Endodermal cell (in vitro differentiated cells): ENCODE data around the gene ZNF84. TPM values are rescaled to one million over a fixed set of nuclear protein-coding genes. Genes with fewer than 3 reads are reported as not detected.

Experiments
- DNase-seq: peaks from one replicate; pipeline ENCODE4 v3.0.0-alpha.2; 2017
- H3K27ac ChIP-seq: 2 replicates; pipeline ENCODE4 v1.5.1; 2013; ENCODE audit warnings: mild to moderate bottlenecking, low read depth, low read length, moderate library complexity
- H3K27me3 ChIP-seq: 2 replicates; pipeline ENCODE4 v1.6.1; 2013; ENCODE audit warnings: mild to moderate bottlenecking, low read length, moderate library complexity; ENCODE audit not compliant: insufficient read depth, control insufficient read depth, poor library complexity, severe bottlenecking
- H3K36me3 ChIP-seq: 2 replicates; pipeline ENCODE4 v1.7.0; 2013; ENCODE audit warnings: mild to moderate bottlenecking, low read length, moderate library complexity; ENCODE audit not compliant: control insufficient read depth, insufficient read depth
- H3K4me1 ChIP-seq: one replicate; pipeline ENCODE4 v1.7.0; 2013; ENCODE audit warnings: low read length; ENCODE audit not compliant: control insufficient read depth, insufficient read depth
- H3K4me3 ChIP-seq: 2 replicates; pipeline ENCODE4 v1.5.1; 2013; ENCODE audit warnings: mild to moderate bottlenecking, low read length, moderate library complexity
- H3K9ac ChIP-seq: 2 replicates; pipeline ENCODE4 v1.6.1; 2013; ENCODE audit warnings: mild to moderate bottlenecking, low read length, moderate library complexity; ENCODE audit not compliant: poor library complexity, severe bottlenecking; ENCODE audit errors: extremely low read depth
- H3K9me3 ChIP-seq: 2 replicates; pipeline ENCODE4 v1.6.1; 2013; ENCODE audit warnings: mild to moderate bottlenecking, low read length, moderate library complexity; ENCODE audit not compliant: control insufficient read depth
- H3K27ac Mint-ChIP-seq: 2 replicates; pipeline ENCODE4 v1.8.0; 2020; ENCODE audit warnings: mixed read lengths
- H3K27me3 Mint-ChIP-seq: 2 replicates; pipeline ENCODE4 v1.8.0; 2021; ENCODE audit warnings: mild to moderate bottlenecking, mixed read lengths; ENCODE audit not compliant: insufficient read depth
- H3K36me3 Mint-ChIP-seq: 2 replicates; pipeline ENCODE4 v1.8.0; 2020; ENCODE audit warnings: low read depth, mixed read lengths
- H3K4me1 Mint-ChIP-seq: 2 replicates; pipeline ENCODE4 v1.8.0; 2020; ENCODE audit warnings: mixed read lengths
- H3K4me3 Mint-ChIP-seq: 2 replicates; pipeline ENCODE4 v1.8.0; 2020; ENCODE audit warnings: mild to moderate bottlenecking, moderate library complexity, mixed read lengths
- H3K9me3 Mint-ChIP-seq: 2 replicates; pipeline ENCODE4 v1.8.0; 2020; ENCODE audit warnings: mild to moderate bottlenecking, mixed read lengths
- CTCF ChIP-seq: fragments of 200-600 bp; sonication (generic); conservative IDR thresholded peaks from 2 replicates; pipeline ENCODE4 v1.5.0; 2021; ENCODE audit warnings: antibody characterized with exemption, mild to moderate bottlenecking
- WGBS, 2 experiments: methylation state at CpG; one replicate each; pipeline versions ENCODE4 v1.1.5 to v1.1.7; 2013; ENCODE audit warnings: missing lambda C conversion rate in 2 of 2, mixed read lengths in 1 of 2; ENCODE audit not compliant: insufficient coverage in 1 of 2, insufficient read length in 1 of 2; 5-methylcytosine and 5-hydroxymethylcytosine counted together
- total RNA-seq, 2 donors: library from RNA; stranded (reverse); fragmentation: NEBNext Ultra II Directional in 1 of 2; extraction: Animal tissue kit (Norgen Biotek cat#: 25700) in 1 of 2; gene quantifications; 2 replicates in 1 of 2; 3 replicates in 1 of 2; pipeline ENCODE4 v1.2.1, GENCODE V29; 2021

Gene ZNF84
- total RNA-seq, 2 donors from 2014 or later = 50.2 to 52.6 TPM

GRCh38 chr12:133061954-133062353, 24.6 kb downstream of the ZNF84 start:
- H3K9me3 Mint-ChIP-seq = peaks cover 100% of the 10 kb centered on the region
- Histone ChIP-seq H3K9ac (no peak overlapping the region), H3K36me3 (peaks cover 59% of the 10 kb centered on the region), H3K4me1 (no peaks in the 10 kb centered on the region), H3K9me3 (peaks cover 100% of the 10 kb centered on the region), H3K27ac (no peak overlapping the region), H3K27me3 (no peaks in the 10 kb centered on the region), H3K4me3 (peak overlapping the region; percentile 71)
- H3K4me3 Mint-ChIP-seq = no peak overlapping the region
- no peaks in the 10 kb centered on the region for H3K4me1 Mint-ChIP-seq
- peaks cover 58% of the 10 kb centered on the region for H3K36me3 Mint-ChIP-seq
- no peak for DNase-seq
- no peak overlapping the region for H3K27ac Mint-ChIP-seq
- TF ChIP-seq CTCF = no peak
- peaks cover 3% of the 10 kb centered on the region for H3K27me3 Mint-ChIP-seq
- WGBS, 2 experiments = 89 to 100% methylated on average over 1 of the region's 1 CpG

GRCh38 chr12:133063556-133063955, 26.2 kb downstream of the ZNF84 start:
- Histone ChIP-seq H3K36me3 (peaks cover 43% of the 10 kb centered on the region), H3K27me3 (no peaks in the 10 kb centered on the region), H3K9me3 (peaks cover 94% of the 10 kb centered on the region), H3K4me3 (peak overlapping the region; percentile 44), H3K27ac (no peak overlapping the region), H3K4me1 (no peaks in the 10 kb centered on the region), H3K9ac (no peak overlapping the region)
- no peak for DNase-seq
- Mint-ChIP-seq H3K4me3 (no peak overlapping the region), H3K27me3 (peaks cover 3% of the 10 kb centered on the region), H3K9me3 (peaks cover 96% of the 10 kb centered on the region), H3K4me1 (no peaks in the 10 kb centered on the region), H3K27ac (no peak overlapping the region), H3K36me3 (peaks cover 42% of the 10 kb centered on the region)
- no peak for TF ChIP-seq CTCF
- 67 to 91% methylated on average over 1 of the region's 1 CpG for WGBS, 2 experiments

- H3K4me1 ChIP-seq = no peaks in the 10 kb centered on the region
Observed at GRCh38 chr12:133073836-133074235, 36.5 kb downstream of the ZNF84 start.

More at GRCh38 chr12:133073836-133074235, 36.5 kb downstream of the ZNF84 start:
- Mint-ChIP-seq H3K4me1 (no peaks in the 10 kb centered on the region), H3K27ac (no peak overlapping the region), H3K9me3 (peaks cover 52% of the 10 kb centered on the region), H3K36me3 (no peaks in the 10 kb centered on the region), H3K27me3 (no peaks in the 10 kb centered on the region), H3K4me3 (no peak overlapping the region)
- Histone ChIP-seq H3K9ac (no peak overlapping the region), H3K36me3 (no peaks in the 10 kb centered on the region), H3K4me3 (no peak overlapping the region), H3K9me3 (peaks cover 74% of the 10 kb centered on the region), H3K27ac (no peak overlapping the region), H3K27me3 (no peaks in the 10 kb centered on the region)
- TF ChIP-seq CTCF = no peak
- 100% methylated on average over 1 of the region's 2 CpGs; no CpG with 5 or more reads in 1 of the 2 experiments for WGBS, 2 experiments
- DNase-seq = no peak
